Measurements from ENCODE around the gene PEAK1. TPM values are rescaled to one million over a fixed set of nuclear protein-coding genes. Genes with fewer than 3 reads are reported as not detected.
A peak's percentile ranks its signal among the peaks of the same experiment; 100 is the strongest.
"Not testable (repeated sequence)": the region's sequence is repeated elsewhere in the genome, so short reads cannot be mapped to it uniquely, and the experiment has no call there.

The PEAK1 gene
- total RNA-seq, 1 donor from 2014 or later, result 58.0 TPM

DNA sequence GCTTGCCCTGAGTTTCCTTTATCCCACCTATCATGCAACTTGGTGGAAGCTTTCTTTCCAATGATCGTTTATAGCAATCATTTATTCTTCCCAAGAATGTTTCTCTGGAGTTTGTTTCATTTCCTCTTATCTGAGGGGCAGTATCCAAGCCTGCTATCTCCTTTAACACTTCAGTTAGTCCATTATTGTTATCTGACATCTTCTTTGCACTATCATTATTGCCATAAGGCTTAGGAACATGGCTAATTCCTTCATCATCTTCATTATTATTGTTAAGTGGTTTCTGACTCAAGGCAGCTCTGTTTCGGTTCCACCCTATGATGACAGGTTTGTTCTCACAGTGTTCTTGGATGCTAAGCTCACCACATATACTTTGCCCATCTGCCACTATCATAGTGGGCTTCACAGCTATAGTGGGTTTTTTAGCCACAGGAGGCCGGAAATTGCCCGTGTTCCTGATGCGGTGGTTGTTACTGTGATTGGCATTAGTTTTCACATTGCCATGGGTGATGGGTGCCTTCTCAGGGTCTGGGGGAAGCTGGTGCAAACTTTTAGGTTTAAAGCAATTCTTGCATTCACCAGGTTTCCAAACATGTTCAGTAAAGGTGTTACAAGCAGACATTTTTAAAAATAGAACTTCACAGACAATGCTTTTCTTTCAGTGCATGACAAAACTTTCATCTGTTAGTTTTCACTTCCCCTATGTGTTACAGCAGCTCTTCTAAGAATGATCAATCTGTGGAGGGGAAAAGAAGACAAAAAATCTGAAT, 238.4 kb downstream of the PEAK1 start:
- DNase-seq (ENCODE audit: low read depth), result no peak

DNA sequence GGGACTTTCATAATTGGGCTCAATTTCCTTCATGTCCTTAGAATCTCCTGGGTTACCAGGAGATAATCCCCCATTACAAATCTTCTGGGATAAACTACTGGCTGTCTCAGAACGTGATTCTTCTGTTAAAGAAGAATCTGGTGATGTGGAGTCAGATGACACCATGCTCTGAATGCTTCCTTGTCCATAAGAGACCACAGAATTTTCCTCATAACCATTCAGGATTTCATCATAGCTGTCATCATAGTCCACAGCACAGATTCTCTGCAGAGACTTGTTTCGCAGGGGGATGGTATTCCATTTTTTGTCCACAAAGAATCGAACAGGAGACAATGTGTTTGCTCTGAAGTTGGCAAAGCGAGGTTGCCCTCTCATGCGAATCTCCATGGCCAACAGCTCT, 239.1 kb downstream of the PEAK1 start:
- no peak for DNase-seq (ENCODE audit: low read depth)

DNA sequence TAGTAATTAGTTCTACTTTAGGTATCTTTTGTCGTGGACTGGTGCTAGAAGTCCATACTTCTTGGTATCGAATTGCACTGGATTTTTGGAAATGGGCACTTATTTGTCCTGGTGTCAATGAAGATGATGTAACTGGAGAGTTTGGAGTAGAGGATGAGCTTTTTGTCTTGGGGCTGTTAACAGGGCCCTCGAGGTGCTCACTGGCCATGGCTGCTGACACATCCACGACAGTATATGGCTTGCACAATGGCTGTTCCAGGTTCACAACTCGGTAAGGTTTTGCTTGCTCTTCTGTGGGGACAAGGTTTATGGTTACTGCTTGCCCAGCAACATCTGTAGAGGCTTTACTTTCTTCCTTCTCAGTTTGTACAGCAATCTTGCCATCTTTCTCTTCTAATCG, 239.6 kb downstream of the PEAK1 start:
- DNase-seq (ENCODE audit: low read depth), result no peak

DNA sequence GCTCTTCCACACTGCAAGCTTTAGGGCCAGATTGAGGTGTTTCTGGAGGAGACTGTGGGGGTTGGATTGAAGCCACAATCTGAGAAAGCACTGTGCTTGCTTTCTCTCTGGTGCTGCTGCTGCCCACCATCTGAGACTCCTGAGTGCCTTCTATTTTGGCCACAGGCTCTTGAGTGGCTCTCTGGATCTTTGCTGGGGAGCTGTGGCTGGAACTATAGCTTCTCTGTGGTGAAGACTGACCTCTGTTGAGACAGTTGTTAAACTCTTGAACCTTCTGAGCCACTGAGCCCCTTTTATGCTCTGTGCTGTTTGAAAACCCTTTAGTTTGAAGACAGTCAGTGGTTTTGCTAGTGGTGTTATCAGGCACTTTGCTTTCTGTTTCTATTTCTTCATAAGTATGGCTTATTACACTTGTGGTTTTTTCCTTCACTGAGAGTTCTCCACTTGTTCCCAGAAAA, 240.3 kb downstream of the PEAK1 start:
- DNase-seq (ENCODE audit: low read depth), result no peak

DNA sequence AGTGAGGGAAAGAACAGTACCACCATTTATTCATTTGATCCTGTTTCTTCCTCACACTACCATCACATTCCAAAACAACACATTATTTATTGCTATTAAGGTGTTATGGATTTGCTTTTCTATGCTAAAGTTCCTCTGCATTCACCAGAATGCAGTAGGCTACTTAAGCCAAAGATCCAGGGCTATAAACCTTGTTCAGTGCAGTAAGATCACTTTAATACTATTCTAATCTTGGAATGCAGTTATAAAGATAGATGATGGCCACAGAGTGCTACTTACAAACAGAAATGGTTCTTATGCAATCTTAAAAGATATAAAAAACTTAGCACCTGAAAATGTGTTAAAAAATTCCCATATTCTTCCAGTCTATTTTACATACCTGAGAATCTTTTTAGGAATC, 241.5 kb downstream of the PEAK1 start:
- no peak for DNase-seq (ENCODE audit: low read depth)

DNA sequence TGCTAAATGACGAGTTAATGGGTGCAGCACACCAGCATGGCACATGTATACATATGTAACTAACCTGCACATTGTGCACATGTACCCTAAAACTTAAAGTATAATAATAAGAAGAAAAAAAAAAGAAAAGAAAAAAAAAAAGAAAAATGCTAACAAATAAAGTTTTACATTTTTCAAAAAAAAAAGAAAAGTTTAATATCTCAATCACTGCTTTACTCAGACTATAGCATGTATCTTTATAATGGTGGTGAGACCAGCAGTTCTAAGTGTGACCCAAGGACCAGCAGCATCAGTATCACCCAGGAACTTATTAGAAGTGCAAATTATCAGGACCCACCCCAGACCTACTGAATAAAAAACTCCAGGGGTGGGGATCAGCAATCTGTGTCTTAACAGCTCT, 243.8 kb downstream of the PEAK1 start:
- DNase-seq (ENCODE audit: low read depth), result not testable (repeated sequence)

DNA sequence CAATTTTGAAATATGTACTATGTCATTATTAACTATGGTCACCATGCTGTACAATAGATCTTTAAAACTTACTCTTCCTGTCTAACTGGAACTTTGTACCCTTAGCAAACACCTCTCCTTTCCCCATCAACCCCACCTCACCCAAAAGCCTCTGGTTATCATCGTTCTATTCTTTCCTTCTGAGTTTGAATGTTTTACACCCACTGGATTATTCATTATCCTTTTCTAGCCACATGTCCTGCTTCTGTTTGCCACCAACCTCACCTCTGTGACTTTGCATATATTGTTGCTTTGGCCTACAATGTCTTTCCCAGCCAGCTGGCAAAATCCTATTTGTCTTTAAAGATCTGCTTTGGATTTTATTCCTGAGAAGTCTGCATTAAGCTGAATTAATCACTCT, 246.4 kb downstream of the PEAK1 start:
- peak; percentile 44 for DNase-seq (ENCODE audit: low read depth)

DNA sequence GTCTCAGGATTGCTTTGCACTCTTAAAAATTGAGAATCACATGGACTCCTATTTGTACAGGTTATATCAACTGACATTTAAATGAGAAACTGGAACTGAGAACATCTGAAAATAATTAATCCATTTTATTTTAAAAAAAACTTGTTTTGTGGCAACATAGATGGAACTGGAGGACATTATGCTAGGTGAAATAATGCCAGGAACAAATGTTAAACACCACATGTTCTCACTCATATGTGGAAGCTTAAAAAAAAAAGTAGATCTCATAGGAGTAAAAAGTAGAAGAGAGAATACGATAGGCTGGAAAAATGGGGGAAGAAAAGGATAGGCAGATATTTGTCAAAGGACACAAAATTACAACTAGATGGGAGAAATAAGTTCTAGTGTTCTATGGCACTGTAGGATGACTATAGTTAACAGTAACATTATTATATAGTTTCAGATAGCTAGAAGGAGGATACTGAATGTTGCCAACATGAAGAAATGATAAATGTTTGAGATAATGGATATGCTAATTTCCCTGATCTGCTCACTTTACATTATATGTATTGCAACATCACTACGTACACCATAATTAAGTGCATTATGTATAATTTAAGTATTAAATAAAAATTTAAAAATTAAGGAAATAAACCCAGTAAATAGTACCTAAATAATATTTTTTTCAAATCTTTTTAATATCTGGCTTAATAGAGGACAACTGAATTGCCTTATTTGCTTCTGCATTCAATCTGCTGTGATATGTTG, 248.5 kb downstream of the PEAK1 start:
- DNase-seq (ENCODE audit: low read depth), result no peak

DNA sequence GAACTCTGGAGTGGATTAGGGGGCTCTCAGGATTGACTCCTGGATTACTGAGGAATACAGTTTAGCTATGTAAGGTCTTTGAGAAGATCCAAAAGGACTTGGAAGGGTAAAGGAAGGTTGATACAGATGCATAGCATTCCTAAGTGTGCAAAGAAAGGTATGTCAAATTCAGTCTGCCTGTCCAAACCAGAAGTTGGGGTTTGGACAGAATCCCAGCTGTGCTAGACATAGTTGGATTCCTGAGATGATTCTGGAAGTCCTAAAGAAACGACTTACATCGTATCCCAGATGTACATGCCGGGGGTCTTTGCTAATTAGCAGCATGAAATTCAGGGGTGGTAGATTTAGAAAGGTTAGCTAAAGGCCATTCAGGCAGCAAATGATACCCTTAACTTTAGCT, 251.3 kb downstream of the PEAK1 start:
- no peak for DNase-seq (ENCODE audit: low read depth)

DNA sequence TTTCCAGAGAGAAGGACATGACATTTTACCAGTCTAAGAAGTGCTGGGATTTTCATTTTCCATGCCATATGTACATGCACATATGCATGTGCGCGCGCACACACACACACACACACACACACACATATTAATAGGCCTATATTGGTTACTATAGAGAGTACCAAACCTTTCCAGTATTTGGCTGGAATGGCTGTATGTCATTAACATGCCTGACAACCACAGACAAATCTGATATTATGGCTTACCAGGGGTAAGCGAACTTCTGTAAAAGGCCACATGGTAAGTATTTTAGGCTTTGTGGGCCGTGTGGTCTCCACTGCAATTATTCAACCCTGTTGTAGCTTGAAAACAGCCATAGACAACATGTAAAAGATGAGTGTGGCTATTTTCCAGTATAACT, 251.8 kb downstream of the PEAK1 start:
- no peak for DNase-seq (ENCODE audit: low read depth)

DNA sequence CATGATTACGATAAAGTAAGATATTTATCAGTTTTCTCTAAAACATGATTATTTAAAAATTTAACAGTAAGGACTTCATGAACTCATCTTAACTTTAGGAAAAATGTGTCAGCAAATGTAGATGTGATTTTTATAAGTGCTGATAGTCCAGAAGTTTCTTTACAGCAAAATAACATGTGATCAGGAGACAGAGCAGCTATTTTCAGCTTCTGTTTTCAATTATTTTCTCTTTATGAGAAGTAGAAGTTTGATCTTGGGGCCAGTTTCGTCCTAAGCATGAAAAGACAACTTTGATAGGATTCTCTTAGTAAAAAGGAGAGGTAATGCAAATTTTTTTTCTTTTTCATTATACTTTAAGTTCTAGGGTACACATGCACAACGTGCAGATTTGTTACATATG, 252.5 kb downstream of the PEAK1 start:
- no peak for DNase-seq (ENCODE audit: low read depth)

DNA sequence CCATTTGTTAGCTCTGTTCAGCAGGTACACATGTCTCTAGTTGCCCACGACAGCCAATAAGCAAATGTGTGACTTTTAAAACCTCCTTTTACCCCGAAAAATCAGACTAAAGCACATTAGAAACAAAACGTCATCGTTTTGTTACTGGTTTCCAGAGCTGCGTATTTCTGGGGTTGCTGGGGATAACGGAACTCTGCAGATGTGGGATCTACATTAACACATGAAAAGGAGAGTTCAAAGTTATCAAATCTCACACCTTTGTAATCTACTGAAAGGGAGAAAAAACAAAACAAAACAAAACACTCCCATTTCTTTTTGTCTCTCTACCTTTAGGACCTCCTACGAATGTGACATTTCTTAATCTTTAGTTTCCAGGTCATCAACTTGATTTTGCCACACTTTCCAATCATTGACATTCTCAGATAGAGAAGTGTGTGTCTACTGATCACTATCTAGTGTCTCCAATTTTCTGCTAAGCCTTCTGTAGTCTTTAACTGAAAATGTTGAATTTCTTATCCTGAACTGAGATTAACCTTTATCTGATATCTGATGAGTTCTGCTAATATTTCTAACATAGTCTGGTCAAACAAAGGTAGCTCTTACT, 256.0 kb downstream of the PEAK1 start:
- no peak for DNase-seq (ENCODE audit: low read depth)

DNA sequence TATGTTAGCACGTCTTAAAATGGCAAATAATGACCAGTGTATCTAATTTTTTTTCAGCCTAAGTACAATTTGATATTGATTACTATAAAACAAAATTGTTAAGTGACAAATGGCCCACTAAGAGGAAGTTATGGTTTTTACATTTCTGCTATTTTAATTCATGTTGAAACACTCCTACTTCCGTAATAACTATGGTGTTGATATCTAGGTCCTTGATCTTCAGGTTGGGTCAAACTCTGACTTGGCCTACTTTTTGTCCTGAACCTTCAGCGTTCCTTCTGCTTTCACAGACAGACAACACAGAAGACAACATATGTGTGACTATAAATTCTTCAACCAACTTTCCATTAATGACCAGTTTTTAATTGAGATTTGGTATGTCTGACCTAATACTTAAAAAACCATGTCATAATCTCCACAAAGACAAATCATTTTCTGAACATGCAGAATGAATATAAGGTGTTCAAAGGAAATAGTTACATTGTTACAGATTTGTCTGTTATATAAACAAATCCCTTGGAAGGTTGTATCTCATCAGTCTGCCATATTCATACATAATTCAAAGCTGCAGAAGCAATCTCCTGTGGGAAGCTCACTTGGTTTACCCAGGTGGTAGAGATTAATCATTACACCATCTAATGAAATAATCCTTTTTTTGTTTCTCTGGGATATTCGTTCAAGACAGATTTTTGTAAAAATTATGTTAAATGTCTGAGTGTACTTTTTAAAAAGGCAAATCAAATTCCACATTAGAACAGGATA, 256.9 kb downstream of the PEAK1 start:
- no peak for DNase-seq (ENCODE audit: low read depth)

DNA sequence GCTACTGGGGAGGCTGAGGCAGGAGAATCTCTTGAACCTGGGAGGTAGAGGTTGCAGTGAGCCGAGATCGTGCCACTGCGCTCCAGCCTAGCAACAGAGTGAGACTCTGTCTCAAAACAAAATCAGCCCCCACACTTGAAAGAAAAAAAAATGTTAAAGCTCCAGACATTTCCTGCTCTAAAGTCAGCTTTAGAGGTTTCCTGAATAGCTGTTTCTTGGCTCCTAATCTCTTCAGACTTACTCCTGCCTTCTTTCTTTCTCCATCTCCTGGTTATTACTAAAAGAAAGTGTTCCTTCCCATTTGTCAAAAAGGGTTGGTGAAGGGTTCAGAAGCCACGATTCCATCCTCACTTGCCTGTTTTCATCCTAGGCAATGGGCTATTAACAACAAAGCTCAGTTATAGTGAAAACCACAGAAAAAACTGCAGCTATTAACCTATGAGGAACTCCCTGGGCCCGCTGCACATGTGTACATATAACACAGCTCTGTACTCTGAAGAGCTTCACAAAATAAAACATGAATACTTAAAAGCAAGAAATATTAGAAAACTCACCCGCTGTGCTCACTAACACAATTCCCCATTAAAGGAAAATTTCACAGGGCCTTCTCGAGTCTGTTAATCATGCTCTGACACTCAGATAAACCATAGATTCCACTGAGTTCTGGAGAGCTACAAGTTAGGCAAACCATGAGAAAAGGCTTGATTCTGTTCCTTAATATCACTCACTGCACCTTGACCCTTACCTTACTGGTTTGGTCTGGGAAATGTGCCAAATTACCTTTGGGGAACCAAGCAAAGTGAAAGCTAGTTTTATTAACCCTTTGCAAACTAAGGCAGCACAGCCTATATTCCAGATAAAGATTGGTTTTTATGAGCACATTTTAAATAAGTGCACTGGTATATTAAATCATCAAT, 259.1 kb downstream of the PEAK1 start:
- peak; percentile 57 for DNase-seq (ENCODE audit: low read depth)

DNA sequence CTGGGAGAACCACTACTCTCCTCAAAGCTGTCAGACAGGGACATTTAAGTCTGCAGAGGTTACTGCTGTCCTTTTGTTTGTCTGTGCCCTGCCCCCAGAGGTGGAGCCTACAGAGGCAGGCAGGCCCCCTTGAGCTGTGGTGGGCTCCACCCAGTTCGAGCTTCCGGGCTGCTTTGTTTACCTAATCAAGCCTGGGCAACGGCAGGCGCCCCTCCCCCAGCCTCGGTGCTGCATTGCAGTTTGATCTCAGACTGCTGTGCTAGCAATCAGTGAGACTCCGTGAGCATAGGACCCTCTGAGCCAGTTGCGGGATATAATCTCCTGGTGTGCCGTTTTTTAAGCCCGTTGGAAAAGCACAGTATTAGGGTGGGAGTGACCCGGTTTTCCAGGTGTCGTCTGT, 263.9 kb downstream of the PEAK1 start:
- not testable (repeated sequence) for DNase-seq (ENCODE audit: low read depth)

DNA sequence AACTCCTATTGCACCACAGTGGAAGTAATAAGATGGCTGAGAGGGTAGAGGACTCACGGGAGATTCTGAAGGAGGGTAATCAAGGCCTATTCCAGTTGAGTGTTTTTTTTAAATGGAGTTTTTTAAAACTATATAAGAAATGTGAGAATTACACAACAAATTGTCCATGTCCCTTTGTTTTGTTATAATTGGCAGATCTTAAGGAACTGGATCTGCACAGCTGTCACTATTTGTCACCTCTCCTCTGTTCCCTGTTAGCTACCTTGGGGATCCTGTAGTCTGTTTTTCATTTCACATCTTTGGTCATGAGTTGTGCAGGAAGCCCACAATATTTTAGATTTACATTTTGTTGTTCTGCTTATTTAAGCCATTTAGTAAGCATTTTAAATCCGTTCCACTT, 271.7 kb downstream of the PEAK1 start:
- DNase-seq (ENCODE audit: low read depth), result no peak

DNA sequence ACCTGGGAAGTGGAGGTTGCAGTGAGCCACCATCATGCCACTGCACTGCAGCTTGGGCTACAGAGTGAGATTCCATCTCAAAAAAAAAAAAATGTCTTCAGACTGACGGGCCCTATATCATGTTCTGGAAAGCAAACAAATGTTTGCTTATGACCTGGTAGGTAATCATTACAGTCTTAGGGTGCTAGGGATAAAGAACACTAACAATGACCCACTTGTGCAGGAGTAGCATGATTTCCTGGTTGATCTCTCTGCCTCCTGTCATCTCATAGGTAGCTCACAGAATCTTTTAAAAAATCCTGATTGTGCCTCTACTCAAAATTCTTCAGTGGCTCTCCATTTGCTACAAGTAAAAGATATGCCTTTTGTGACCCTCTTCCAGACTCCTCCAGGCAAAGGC, 274.5 kb downstream of the PEAK1 start:
- DNase-seq (ENCODE audit: low read depth), result no peak

DNA sequence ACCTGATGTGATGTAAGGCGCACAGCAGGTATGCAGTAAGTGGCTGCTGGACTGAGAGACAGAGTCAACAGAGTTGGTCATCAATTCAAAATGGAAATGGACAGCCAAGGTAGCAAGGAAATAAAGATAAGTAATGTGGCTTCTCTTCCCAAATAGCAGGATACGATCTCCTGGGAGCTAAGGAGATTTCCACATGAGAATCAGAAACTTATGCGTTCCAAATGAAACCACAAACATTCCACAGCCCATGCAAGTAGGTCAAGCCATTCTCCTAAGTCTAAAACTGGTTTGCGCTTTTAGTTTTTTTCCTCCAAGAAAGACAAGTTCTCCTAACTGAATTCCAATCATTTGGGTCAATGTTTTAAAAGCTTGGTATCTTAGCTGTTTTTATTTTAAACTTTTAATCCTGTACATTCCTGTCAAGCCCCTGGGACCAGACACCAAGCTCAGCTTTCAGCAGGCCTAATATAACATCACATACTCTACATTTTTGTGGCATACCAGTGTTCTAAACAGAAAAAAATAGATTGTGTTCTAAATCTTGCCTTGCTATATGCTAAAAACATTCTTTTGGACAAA, 275.3 kb downstream of the PEAK1 start:
- peak; percentile 80 for DNase-seq (ENCODE audit: low read depth)

DNA sequence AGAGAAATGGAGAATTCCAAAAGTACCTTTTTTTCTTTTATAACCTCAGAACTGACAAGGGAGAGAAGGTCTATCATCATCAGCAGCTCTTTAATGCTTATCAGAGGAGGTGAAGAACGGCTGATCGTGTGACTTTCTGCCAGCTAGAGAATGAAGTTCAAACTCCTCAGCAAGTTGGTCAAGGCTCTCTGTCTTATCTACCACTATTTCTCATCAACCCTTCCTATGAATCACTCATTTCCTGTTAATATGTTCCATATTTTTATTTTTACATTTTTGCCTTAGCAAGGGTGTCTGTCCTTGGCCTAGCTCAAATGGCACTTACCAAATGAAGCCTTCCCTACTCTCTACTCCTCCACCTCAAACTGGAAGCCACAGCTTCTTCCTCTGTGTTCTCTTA, 275.9 kb downstream of the PEAK1 start:
- no peak for DNase-seq (ENCODE audit: low read depth)

DNA sequence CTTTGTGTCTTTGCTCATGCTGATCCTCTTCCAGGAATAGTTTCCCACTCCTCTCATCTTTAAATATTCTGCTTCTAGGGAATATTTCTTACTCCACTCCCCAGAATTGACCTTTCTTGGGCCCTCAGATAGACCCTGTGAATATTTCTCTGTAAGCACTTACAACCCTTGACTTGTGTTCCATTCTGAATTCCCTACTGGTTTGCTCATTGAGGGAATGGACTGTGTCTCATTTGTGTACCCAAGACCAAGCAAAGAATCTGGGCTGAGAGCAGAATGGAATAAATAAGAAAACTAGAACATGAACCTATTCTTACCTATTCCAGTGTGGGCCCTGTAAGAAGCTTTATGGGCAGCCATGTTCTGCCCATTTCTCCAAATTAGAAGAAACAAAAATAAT, 276.3 kb downstream of the PEAK1 start:
- DNase-seq (ENCODE audit: low read depth), result no peak

DNA sequence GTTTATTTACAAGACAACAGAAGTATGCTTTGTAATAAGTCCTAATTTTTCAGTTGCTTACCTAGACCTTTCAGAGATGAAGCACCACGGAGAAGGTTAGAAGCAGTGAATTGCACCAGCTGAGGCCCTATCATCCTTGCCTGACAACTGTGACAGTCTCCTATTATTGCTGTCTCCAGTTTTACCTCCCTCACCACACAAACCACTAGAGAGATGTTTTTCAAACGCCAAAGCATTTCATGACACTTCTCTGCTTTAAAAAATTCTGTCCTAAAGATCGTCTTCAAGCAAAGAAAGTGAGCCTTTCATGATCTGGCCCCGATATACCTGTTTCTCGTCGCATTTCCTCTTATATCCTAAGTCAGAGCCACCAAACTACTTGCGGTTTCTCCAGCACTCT, 276.7 kb downstream of the PEAK1 start:
- DNase-seq (ENCODE audit: low read depth), result no peak
